Measurements from ENCODE around the gene ABCD4.

DNA sequence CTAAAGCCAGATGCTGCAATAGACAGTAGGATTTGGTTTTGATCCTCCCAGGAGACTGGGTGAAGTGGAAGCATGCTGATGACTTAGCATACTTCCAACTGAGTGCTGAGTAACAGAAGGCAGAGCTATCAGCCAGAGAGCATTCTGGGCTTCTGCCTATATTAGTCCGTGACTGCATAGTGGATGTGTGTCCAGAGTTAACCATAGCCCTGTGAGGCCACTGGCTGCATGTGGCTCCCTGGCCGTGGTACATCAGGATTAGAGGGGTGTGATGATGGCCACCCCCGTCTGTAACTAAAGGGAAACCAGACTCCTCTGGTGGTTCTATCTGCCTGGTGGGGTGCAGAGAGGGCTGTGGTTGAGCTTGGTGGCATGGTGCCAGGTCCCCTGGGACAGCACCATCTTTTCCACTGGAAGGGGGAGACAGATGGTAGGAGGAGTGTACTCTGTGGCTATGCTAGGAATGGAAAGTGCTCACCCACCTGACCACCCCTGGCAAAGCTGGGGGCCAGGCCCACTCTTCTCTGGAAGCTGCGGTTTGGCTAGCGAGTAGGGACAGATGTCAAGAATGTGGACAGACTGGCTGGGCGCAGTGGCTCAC lies 27.4 kb downstream of the ABCD4 start:
- TF ChIP-seq, protein P1, sequence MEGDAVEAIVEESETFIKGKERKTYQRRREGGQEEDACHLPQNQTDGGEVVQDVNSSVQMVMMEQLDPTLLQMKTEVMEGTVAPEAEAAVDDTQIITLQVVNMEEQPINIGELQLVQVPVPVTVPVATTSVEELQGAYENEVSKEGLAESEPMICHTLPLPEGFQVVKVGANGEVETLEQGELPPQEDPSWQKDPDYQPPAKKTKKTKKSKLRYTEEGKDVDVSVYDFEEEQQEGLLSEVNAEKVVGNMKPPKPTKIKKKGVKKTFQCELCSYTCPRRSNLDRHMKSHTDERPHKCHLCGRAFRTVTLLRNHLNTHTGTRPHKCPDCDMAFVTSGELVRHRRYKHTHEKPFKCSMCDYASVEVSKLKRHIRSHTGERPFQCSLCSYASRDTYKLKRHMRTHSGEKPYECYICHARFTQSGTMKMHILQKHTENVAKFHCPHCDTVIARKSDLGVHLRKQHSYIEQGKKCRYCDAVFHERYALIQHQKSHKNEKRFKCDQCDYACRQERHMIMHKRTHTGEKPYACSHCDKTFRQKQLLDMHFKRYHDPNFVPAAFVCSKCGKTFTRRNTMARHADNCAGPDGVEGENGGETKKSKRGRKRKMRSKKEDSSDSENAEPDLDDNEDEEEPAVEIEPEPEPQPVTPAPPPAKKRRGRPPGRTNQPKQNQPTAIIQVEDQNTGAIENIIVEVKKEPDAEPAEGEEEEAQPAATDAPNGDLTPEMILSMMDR (IDR thresholded peaks at IDR 0.05; ENCODE audit: low read length), result no peak
- TF ChIP-seq EZH2 (IDR thresholded peaks at IDR 0.05; ENCODE audit: borderline replicate concordance, low read length), result no peak

All from OCI-LY1 (cell line).